ENCODE measurements around the gene TMEM123.

DNA sequence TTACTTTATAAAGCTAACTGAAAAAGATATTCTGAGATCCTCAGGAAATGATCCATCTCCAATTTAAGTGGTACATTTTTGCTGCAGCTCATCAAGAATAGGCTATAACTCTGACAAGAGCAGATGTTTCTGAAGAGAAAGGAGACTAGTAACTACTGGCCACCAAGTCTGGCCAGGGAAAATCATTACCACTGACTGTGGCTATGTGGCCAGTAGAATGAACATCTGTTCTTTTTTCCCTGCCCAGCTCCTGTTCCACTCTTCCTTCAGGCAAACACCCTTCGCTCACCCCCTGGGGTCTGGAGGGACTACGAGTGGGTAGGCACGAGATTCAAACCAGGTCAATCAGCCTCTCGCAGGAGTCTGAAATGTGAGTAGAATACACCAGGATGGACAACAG lies 23.9 kb downstream of the TMEM123 start:
- TF ChIP-seq, protein P1, sequence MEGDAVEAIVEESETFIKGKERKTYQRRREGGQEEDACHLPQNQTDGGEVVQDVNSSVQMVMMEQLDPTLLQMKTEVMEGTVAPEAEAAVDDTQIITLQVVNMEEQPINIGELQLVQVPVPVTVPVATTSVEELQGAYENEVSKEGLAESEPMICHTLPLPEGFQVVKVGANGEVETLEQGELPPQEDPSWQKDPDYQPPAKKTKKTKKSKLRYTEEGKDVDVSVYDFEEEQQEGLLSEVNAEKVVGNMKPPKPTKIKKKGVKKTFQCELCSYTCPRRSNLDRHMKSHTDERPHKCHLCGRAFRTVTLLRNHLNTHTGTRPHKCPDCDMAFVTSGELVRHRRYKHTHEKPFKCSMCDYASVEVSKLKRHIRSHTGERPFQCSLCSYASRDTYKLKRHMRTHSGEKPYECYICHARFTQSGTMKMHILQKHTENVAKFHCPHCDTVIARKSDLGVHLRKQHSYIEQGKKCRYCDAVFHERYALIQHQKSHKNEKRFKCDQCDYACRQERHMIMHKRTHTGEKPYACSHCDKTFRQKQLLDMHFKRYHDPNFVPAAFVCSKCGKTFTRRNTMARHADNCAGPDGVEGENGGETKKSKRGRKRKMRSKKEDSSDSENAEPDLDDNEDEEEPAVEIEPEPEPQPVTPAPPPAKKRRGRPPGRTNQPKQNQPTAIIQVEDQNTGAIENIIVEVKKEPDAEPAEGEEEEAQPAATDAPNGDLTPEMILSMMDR (IDR thresholded peaks at IDR 0.05; ENCODE audit: borderline replicate concordance, extremely low read depth, low read length, poor library complexity, severe bottlenecking) = no peak
- TF ChIP-seq EZH2 (IDR thresholded peaks at IDR 0.05; ENCODE audit: borderline replicate concordance, low read depth, low read length, severe bottlenecking) = no peak

Measured in DND-41 (cell line).